GM21723 (cell line): Measurements from ENCODE around the gene SCAF8.
"Not testable (repeated sequence)": the region's sequence is repeated elsewhere in the genome, so short reads cannot be mapped to it uniquely, and the experiment has no call there.

Experiments used
- ATAC-seq: cut with Tn5 transposase; IDR thresholded peaks from one replicate; pipeline ENCODE4 v1.9.1; 2021; ENCODE audit warnings: mild to moderate bottlenecking, moderate library complexity; ENCODE audit not compliant: unreplicated experiment

SCAF8 gene

GRCh38 chr6:154773610-154774089, 40.4 kb downstream of the SCAF8 start:
- peak; percentile 96 for ATAC-seq

GRCh38 chr6:154779157-154779556, 45.9 kb downstream of the SCAF8 start:
- ATAC-seq = not testable (repeated sequence)

GRCh38 chr6:154782193-154782592, 49.0 kb downstream of the SCAF8 start:
- no peak for ATAC-seq

- ATAC-seq = no peak
Observed at GRCh38 chr6:154783229-154783628, 50.0 kb downstream of the SCAF8 start.

- no peak for ATAC-seq
Observed at GRCh38 chr6:154785075-154785474, 51.9 kb downstream of the SCAF8 start.

GRCh38 chr6:154786144-154786868, 53.1 kb downstream of the SCAF8 start:
- ATAC-seq = no peak

- no peak for ATAC-seq
Observed at GRCh38 chr6:154791556-154792317, 58.5 kb downstream of the SCAF8 start.

- no peak for ATAC-seq
Observed at GRCh38 chr6:154792325-154792724, 59.1 kb downstream of the SCAF8 start.

GRCh38 chr6:154792761-154793160, 59.5 kb downstream of the SCAF8 start:
- no peak for ATAC-seq

GRCh38 chr6:154796484-154796883, 63.3 kb downstream of the SCAF8 start:
- no peak for ATAC-seq

GRCh38 chr6:154797857-154798256, 64.6 kb downstream of the SCAF8 start:
- ATAC-seq = no peak

- no peak for ATAC-seq
Observed at GRCh38 chr6:154800338-154800737, 67.1 kb downstream of the SCAF8 start.

- no peak for ATAC-seq
Observed at GRCh38 chr6:154805288-154805911, 72.2 kb downstream of the SCAF8 start.

GRCh38 chr6:154806804-154807203, 73.6 kb downstream of the SCAF8 start:
- no peak for ATAC-seq

GRCh38 chr6:154811663-154812062, 78.4 kb downstream of the SCAF8 start:
- not testable (repeated sequence) for ATAC-seq

GRCh38 chr6:154814063-154814462, 80.8 kb downstream of the SCAF8 start:
- peak; percentile 89 for ATAC-seq

- no peak for ATAC-seq
Observed at GRCh38 chr6:154815938-154816820, 83.0 kb downstream of the SCAF8 start.

- no peak for ATAC-seq
Observed at GRCh38 chr6:154821099-154821498, 87.9 kb downstream of the SCAF8 start.

GRCh38 chr6:154821638-154822037, 88.4 kb downstream of the SCAF8 start:
- ATAC-seq = no peak

GRCh38 chr6:154822947-154823558, 89.8 kb downstream of the SCAF8 start:
- no peak for ATAC-seq
